GM23338 (cell line): Measurements from ENCODE around the gene CPLANE2. TPM values are rescaled to one million over a fixed set of nuclear protein-coding genes. Genes with fewer than 3 reads are reported as not detected.

ENCODE experiments used
- ATAC-seq: fragments of 200-7000 bp; cut with Tn5 transposase; 3 replicates; pipeline ENCODE4 v1.9.1; 2020
- DNase-seq: peaks from one replicate; pipeline ENCODE4 v3.0.0-alpha.2; 2015; ENCODE audit warnings: low spot score
- H2AFZ ChIP-seq: fragments of 200-600 bp; sonication (generic); 2 replicates; pipeline ENCODE4 v1.8.0; 2016; ENCODE audit warnings: antibody characterized with exemption, mild to moderate bottlenecking, moderate library complexity
- H3F3A ChIP-seq: fragments of 200-600 bp; sonication (generic); replicated peaks from 2 replicates; pipeline ENCODE4 v1.8.0; 2017; ENCODE audit warnings: antibody characterized with exemption, mixed run types, low read depth
- H3K27ac ChIP-seq: fragments of 200-600 bp; sonication (generic); 2 replicates; pipeline ENCODE4 v1.6.1; 2016; ENCODE audit warnings: low read depth
- H3K27me3 ChIP-seq: fragments of 200-600 bp; sonication (generic); 2 replicates; pipeline ENCODE4 v1.8.0; 2016; ENCODE audit warnings: mild to moderate bottlenecking, mixed run types, moderate library complexity; ENCODE audit not compliant: insufficient read depth
- H3K36me3 ChIP-seq: fragments of 200-600 bp; sonication (generic); 2 replicates; pipeline ENCODE4 v1.8.0; 2016; ENCODE audit warnings: mild to moderate bottlenecking; ENCODE audit not compliant: insufficient read depth
- H3K4me1 ChIP-seq: fragments of 200-600 bp; sonication (generic); 2 replicates; pipeline ENCODE4 v1.8.0; 2016; ENCODE audit warnings: mild to moderate bottlenecking, moderate library complexity; ENCODE audit not compliant: insufficient read depth
- H3K4me2 ChIP-seq: fragments of 200-600 bp; sonication (generic); 2 replicates; pipeline ENCODE4 v1.7.1; 2017; ENCODE audit warnings: mixed run types
- H3K4me3 ChIP-seq: fragments of 200-600 bp; sonication (generic); 2 replicates; pipeline ENCODE4 v1.6.1; 2016; ENCODE audit warnings: mixed run types
- H3K79me2 ChIP-seq: fragments of 200-600 bp; sonication (generic); replicated peaks from 2 replicates; pipeline ENCODE4 v1.8.0; 2017; ENCODE audit warnings: mild to moderate bottlenecking; ENCODE audit not compliant: insufficient read depth
- H3K9me2 ChIP-seq: fragments of 200-600 bp; sonication (generic); 2 replicates; pipeline ENCODE4 v1.8.0; 2017; ENCODE audit not compliant: insufficient read depth
- H4K20me1 ChIP-seq: fragments of 200-600 bp; sonication (generic); replicated peaks from 2 replicates; pipeline ENCODE4 v1.8.0; 2017; ENCODE audit warnings: mild to moderate bottlenecking; ENCODE audit not compliant: insufficient read depth
- H3K27ac Mint-ChIP-seq: 2 replicates; pipeline ENCODE4 v1.8.0; 2020; ENCODE audit warnings: inconsistent platforms, mild to moderate bottlenecking, moderate library complexity, mixed read lengths
- H3K27me3 Mint-ChIP-seq: 3 replicates; pipeline ENCODE4 v1.8.0; 2022; ENCODE audit warnings: low read depth, mild to moderate bottlenecking, moderate library complexity, mixed read lengths, inconsistent platforms; ENCODE audit not compliant: insufficient read depth, poor library complexity
- H3K36me3 Mint-ChIP-seq: 3 replicates; pipeline ENCODE4 v1.8.0; 2021; ENCODE audit warnings: low read depth, mild to moderate bottlenecking, inconsistent platforms, moderate library complexity, mixed read lengths
- H3K4me1 Mint-ChIP-seq: 3 replicates; pipeline ENCODE4 v1.8.0; 2020; ENCODE audit warnings: mild to moderate bottlenecking, inconsistent platforms, mixed read lengths
- H3K4me3 Mint-ChIP-seq: 3 replicates; pipeline ENCODE4 v1.8.0; 2021; ENCODE audit warnings: moderate library complexity, mild to moderate bottlenecking, inconsistent platforms, mixed read lengths
- H3K9me3 Mint-ChIP-seq: 3 replicates; pipeline ENCODE4 v1.8.0; 2020; ENCODE audit warnings: moderate library complexity, mild to moderate bottlenecking, inconsistent platforms, mixed read lengths
- CREB1 ChIP-seq: fragments of 250-450 bp; sonication (Bioruptor Pico); IDR thresholded peaks from 2 replicates; pipeline ENCODE4 v1.5.0; 2020; ENCODE audit warnings: low read depth, mild to moderate bottlenecking, moderate library complexity
- EZH2phosphoT487 ChIP-seq: fragments of 200-600 bp; sonication (generic); IDR thresholded peaks from one replicate; pipeline ENCODE4 v1.8.1; 2018; ENCODE audit warnings: antibody characterized with exemption; ENCODE audit not compliant: unreplicated experiment
- JUNB ChIP-seq: IDR thresholded peaks from one replicate; pipeline ENCODE4 v1.6.1; 2016; ENCODE audit warnings: antibody characterized with exemption; ENCODE audit not compliant: unreplicated experiment
- POLR2AphosphoS5 ChIP-seq: IDR thresholded peaks from 2 replicates; pipeline ENCODE4 v1.6.1; 2016; ENCODE audit warnings: antibody characterized with exemption, low read depth
- STAT1 ChIP-seq: IDR thresholded peaks from one replicate; pipeline ENCODE4 v1.6.1; 2016; ENCODE audit warnings: antibody characterized with exemption; ENCODE audit not compliant: unreplicated experiment
- ZNF114 ChIP-seq: fragments of 250-450 bp; sonication (Bioruptor Pico); IDR thresholded peaks from 2 replicates; pipeline ENCODE4 v1.5.0; 2020; ENCODE audit warnings: mild to moderate bottlenecking, moderate library complexity
- polyA plus RNA-seq: library from polyadenylated mRNA; unstranded; fragments of >200 nt; fragmentation: Nextera tagmentation; extraction: Ambion mirVana; gene quantifications from 2 replicates; pipeline ENCODE4 v1.2.1, GENCODE V29; 2016
- total RNA-seq: library from RNA; depleted of rRNA; stranded (reverse); fragments of >200 nt; shearing (Covaris generic); gene quantifications from 2 replicates; pipeline ENCODE4 v1.2.3, GENCODE V29; 2014
- TF ChIP-seq, protein P1 (sequence below), 2 experiments: fragments of 200-600 bp in 1 of 2; sonication (generic) in 1 of 2; conservative IDR thresholded peaks; 2 replicates each; pipeline versions ENCODE4 v1.5.1 to v1.6.1; 2016 to 2017; ENCODE audit warnings: antibody characterized with exemption in 2 of 2, low read depth in 2 of 2, mild to moderate bottlenecking in 2 of 2, moderate library complexity in 1 of 2
- TF ChIP-seq, protein P2 (sequence below): IDR thresholded peaks from 2 replicates; pipeline ENCODE4 v1.6.1; 2016; ENCODE audit warnings: antibody characterized with exemption
- TF ChIP-seq, protein P3 (sequence below): IDR thresholded peaks from one replicate; pipeline ENCODE4 v1.6.1; 2018; ENCODE audit warnings: antibody characterized with exemption; ENCODE audit not compliant: unreplicated experiment

CPLANE2 gene
- total and polyA plus RNA-seq, 2 experiments from 2014 or later: 0.44 to 1.8 TPM

DNA sequence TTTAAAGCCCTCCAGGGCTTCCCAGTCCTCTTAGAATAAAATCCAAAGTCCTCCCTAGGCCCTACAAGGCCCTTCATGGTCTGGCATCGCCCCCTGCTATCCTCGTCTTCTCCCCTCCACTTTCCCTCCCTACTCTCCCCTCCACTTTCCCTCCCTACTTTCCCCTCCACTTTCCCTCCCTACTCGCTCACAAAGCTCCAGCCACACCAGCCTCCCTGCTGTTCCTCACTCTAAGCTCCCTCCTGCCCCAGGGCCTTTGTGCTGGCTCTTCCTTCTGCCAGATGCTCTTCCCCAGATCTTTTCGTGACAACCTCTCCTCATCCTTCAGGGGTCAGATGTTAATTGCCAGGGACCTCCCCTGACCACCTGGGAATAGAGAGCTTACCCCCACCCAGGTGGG is 37.3 kb downstream of the CPLANE2 start (continued):
- TF ChIP-seq CREB1 (CRISPR knock-in tag): no peak
- TF ChIP-seq POLR2AphosphoS5: no peak
- no peak for TF ChIP-seq JUNB

DNA sequence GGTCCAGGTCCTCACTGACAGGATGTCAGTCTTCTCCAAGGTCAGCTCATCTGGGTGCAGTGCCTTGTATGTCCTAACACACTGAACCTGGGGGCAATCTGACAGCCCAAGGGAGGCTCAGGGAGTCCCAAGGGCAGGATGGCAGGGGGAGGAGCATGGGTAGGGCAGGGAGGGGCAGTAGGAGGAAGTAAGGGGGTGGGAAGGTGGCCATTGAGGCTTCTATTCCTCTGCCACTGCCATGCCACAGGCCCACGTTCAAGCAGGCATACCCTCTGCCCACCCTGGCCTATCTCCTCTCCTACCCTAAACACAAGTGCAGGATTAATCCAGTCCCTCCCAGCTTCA is 37.9 kb downstream of the CPLANE2 start:
- Mint-ChIP-seq H3K4me1 (no peaks in the 10 kb centered on the region; the same call in 2 of the 3 replicates), H3K27ac (no peak overlapping the region; the same call in 1 of the 2 replicates), H3K4me3 (no peak overlapping the region), H3K36me3 (peaks cover 53% of the 10 kb centered on the region), H3K9me3 (no peaks in the 10 kb centered on the region; the same call in 2 of the 3 replicates), H3K27me3 (no peaks in the 10 kb centered on the region)
- H3K4me3 ChIP-seq: no peak overlapping the region
- H3F3A ChIP-seq: no peaks in the 10 kb centered on the region
- no peaks in the 10 kb centered on the region for H4K20me1 ChIP-seq
- no peak overlapping the region for H3K27ac ChIP-seq
- H3K4me2 ChIP-seq: no peak overlapping the region
- TF ChIP-seq EZH2phosphoT487: no peak
- H3K4me1 ChIP-seq: no peaks in the 10 kb centered on the region
- H3K79me2 ChIP-seq: no peaks in the 10 kb centered on the region
- H3K36me3 ChIP-seq: peaks cover 8% of the 10 kb centered on the region; the same call in 1 of the 2 replicates
- DNase-seq (no peak), ATAC-seq (no peak)
- no peak overlapping the region for H2AFZ ChIP-seq
- no peaks in the 10 kb centered on the region for H3K9me2 ChIP-seq
- H3K27me3 ChIP-seq: no peaks in the 10 kb centered on the region

DNA sequence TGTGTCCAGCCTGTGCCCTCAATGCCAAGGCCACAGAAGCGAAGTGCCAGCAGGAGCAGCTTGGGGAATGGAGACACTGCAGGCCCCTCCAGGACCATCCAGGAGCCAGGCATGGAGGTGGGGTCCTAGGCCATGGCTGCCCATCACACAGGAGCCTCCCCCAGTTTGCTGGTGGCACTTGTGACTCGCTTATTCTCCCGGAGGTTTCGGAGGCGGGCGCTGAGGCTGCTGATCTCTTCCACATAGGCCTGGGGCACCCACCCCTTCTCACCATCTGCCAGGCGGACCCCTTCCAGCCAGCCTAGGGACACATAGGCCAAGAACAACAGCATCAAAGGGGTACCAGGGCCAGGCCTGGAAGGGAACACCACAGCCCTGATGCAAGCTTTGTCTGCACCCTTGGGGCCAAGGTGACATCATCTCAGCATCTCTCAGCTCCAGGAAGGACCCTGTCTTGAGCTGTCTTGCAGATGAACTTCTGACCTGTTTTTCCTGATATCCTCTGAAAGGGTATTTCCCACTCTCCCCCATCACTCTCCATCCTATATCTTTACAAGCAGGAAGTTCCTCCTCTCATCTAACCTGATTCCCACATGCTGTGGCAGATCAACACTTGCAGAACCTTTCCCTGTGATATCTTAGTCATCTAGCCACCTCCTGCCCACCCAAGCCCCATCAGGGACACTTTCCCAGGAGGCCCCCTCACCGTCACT is 38.4 kb downstream of the CPLANE2 start:
- Histone ChIP-seq H3F3A (no peaks in the 10 kb centered on the region), H3K4me2 (no peak overlapping the region), H3K79me2 (no peaks in the 10 kb centered on the region), H3K9me2 (no peaks in the 10 kb centered on the region), H3K4me3 (no peak overlapping the region), H3K4me1 (no peaks in the 10 kb centered on the region), H4K20me1 (no peaks in the 10 kb centered on the region), H3K27ac (no peak overlapping the region), H3K27me3 (no peaks in the 10 kb centered on the region), H2AFZ (no peak overlapping the region), H3K36me3 (peaks cover 3% of the 10 kb centered on the region; the same call in 1 of the 2 replicates)
- no peak for ATAC-seq
- Mint-ChIP-seq H3K27ac (no peak overlapping the region; the same call in 1 of the 2 replicates), H3K36me3 (peaks cover 49% of the 10 kb centered on the region), H3K27me3 (no peaks in the 10 kb centered on the region), H3K4me1 (no peaks in the 10 kb centered on the region; the same call in 2 of the 3 replicates), H3K4me3 (no peak overlapping the region; the same call in 2 of the 3 replicates), H3K9me3 (no peaks in the 10 kb centered on the region; the same call in 2 of the 3 replicates)
- no peak for DNase-seq
- TF ChIP-seq ZNF114 (CRISPR knock-in tag) (no peak), EZH2phosphoT487 (no peak), STAT1 (no peak), POLR2AphosphoS5 (no peak), CREB1 (CRISPR knock-in tag) (no peak)
- TF ChIP-seq, protein P1, sequence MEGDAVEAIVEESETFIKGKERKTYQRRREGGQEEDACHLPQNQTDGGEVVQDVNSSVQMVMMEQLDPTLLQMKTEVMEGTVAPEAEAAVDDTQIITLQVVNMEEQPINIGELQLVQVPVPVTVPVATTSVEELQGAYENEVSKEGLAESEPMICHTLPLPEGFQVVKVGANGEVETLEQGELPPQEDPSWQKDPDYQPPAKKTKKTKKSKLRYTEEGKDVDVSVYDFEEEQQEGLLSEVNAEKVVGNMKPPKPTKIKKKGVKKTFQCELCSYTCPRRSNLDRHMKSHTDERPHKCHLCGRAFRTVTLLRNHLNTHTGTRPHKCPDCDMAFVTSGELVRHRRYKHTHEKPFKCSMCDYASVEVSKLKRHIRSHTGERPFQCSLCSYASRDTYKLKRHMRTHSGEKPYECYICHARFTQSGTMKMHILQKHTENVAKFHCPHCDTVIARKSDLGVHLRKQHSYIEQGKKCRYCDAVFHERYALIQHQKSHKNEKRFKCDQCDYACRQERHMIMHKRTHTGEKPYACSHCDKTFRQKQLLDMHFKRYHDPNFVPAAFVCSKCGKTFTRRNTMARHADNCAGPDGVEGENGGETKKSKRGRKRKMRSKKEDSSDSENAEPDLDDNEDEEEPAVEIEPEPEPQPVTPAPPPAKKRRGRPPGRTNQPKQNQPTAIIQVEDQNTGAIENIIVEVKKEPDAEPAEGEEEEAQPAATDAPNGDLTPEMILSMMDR (conservative IDR thresholded peaks at IDR 0.05; ENCODE audit: low read depth in 2 of 2): no peak
- TF ChIP-seq, protein P2, sequence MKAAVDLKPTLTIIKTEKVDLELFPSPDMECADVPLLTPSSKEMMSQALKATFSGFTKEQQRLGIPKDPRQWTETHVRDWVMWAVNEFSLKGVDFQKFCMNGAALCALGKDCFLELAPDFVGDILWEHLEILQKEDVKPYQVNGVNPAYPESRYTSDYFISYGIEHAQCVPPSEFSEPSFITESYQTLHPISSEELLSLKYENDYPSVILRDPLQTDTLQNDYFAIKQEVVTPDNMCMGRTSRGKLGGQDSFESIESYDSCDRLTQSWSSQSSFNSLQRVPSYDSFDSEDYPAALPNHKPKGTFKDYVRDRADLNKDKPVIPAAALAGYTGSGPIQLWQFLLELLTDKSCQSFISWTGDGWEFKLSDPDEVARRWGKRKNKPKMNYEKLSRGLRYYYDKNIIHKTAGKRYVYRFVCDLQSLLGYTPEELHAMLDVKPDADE: no peak
- TF ChIP-seq, protein P3, sequence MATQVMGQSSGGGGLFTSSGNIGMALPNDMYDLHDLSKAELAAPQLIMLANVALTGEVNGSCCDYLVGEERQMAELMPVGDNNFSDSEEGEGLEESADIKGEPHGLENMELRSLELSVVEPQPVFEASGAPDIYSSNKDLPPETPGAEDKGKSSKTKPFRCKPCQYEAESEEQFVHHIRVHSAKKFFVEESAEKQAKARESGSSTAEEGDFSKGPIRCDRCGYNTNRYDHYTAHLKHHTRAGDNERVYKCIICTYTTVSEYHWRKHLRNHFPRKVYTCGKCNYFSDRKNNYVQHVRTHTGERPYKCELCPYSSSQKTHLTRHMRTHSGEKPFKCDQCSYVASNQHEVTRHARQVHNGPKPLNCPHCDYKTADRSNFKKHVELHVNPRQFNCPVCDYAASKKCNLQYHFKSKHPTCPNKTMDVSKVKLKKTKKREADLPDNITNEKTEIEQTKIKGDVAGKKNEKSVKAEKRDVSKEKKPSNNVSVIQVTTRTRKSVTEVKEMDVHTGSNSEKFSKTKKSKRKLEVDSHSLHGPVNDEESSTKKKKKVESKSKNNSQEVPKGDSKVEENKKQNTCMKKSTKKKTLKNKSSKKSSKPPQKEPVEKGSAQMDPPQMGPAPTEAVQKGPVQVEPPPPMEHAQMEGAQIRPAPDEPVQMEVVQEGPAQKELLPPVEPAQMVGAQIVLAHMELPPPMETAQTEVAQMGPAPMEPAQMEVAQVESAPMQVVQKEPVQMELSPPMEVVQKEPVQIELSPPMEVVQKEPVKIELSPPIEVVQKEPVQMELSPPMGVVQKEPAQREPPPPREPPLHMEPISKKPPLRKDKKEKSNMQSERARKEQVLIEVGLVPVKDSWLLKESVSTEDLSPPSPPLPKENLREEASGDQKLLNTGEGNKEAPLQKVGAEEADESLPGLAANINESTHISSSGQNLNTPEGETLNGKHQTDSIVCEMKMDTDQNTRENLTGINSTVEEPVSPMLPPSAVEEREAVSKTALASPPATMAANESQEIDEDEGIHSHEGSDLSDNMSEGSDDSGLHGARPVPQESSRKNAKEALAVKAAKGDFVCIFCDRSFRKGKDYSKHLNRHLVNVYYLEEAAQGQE: no peak
